ENCODE results near the gene FMNL1. TPM values are rescaled to one million over a fixed set of nuclear protein-coding genes. Genes with fewer than 3 reads are reported as not detected.
A peak's percentile ranks its signal among the peaks of the same experiment; 100 is the strongest.

FMNL1 gene
- total and polyA plus RNA-seq, 9 donors: 1.2 to 7.6 (median 5.4) TPM

DNA sequence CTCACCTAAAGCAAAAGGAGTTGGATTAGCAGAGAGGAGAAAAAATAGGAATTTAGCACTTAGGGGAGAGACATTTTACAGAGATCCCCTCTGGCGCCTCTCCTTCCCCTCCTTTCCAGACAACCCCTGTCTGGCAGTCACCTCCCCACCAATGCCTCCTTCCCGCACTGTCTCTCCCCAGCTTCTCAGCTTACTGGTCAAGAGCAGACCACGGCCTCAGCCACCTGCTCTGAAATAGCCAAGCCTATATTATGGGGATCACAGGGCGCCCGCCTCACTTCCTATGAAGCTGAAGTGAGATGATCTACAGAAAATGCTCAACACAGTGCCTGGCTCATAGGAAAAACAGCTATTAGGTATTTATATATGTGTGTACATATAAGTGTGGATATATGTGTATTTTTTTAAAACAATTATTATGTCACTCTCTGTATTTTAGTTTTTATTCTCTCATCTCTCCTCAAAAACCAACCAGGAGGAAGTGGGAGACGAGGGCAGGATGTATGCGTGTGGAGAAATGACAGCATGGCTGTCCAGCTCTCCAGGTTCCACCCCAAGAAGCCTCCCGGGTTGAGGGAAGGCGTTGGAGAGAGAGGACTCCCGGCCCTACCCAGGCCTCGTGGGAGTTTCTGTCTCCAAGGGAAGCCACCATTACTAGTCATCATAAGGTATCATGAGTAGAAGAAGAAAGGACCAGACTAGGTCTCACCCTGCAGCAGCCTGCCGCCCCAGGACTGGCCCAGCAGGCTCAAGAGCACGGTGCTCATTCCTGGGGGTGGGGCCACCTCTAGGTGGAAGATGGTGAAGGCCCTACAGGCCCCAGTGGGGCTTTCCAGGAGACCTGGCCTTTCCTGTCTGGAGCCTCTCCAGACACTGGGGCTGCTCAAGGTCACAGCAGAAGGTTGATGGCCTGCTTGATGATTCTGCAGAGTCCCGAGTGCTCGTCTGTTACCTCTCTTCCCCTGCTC, 67.9 kb downstream of the FMNL1 start:
- Histone ChIP-seq H3K27ac (ENCODE audit: low read length) (peak overlapping the region; percentile 89), H3K27me3 (ENCODE audit: control insufficient read depth, insufficient read depth, low read length) (no peaks in the 10 kb centered on the region), H3K4me3 (ENCODE audit: low read length) (no peak overlapping the region), H3K4me1 (ENCODE audit: control insufficient read depth, insufficient read depth, low read length) (peaks cover 85% of the 10 kb centered on the region), H3K9me3 (replicated peaks; ENCODE audit: control insufficient read depth, low read depth, low read length) (no peaks in the 10 kb centered on the region), H3K36me3 (ENCODE audit: control insufficient read depth, insufficient read depth, low read length) (peaks cover 50% of the 10 kb centered on the region)
- peak; percentile 40 for DNase-seq
- WGBS (ENCODE audit: insufficient coverage): 70% methylated on average over 9 of the region's 15 CpGs

DNA sequence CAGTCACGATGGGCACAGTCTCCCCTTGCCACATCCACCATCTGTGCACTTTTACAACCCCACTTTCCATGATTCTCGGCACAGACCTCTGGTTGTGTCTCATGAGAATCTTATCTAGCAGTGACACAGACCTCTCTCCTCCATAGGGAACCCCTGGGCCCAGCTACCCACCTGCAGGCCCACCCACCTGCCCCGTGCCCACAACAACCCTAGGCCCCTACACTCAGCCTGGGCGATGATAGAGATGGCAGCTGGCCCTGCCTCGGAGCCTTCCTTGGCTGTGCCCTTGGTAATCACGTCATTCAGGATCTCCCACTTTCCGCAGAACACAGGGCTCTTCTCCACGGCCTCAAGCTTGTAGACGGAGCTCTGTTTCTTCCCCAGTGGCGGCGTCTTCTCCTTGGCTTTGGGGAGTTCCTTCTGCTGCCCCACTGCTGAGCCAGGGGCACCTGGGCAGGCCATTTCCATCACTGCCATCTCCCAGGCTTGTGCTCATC, 68.6 kb downstream of the FMNL1 start:
- Histone ChIP-seq H3K36me3 (ENCODE audit: control insufficient read depth, insufficient read depth, low read length) (peaks cover 43% of the 10 kb centered on the region), H3K27ac (ENCODE audit: low read length) (no peak overlapping the region)

DNA sequence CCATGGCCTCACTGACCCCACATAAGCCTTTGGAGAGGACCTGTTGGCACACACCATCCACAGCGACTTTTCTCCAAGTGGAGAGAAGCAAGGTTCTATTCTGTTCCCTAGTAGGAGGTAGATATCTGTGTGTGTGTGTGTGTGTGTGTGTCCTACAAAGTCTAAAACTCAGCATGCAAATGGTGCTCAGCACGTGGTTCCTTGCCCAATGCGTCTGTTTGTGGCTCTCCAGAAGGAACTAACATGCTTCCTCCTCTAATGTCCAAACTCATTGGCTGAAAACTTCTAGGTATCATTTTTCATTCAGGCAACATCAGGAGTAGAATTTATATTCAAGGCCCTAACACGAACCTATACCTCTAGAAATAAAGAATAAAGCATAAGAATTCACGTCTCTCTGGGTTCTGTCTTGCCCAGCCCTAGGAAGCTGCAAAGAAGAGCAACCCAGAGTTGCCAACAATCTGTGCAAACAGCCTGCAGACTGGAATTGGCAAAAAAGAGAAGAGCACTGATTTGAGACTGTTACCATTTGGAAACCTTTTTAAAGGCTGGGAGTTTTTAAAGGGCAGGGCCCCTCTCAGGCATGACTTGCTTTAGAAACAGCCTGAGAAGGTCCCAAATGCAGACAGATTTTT, 69.6 kb downstream of the FMNL1 start:
- Histone ChIP-seq H3K4me3 (ENCODE audit: low read length) (no peak overlapping the region), H3K27ac (ENCODE audit: low read length) (no peak overlapping the region), H3K9me3 (replicated peaks; ENCODE audit: control insufficient read depth, low read depth, low read length) (no peaks in the 10 kb centered on the region), H3K27me3 (ENCODE audit: control insufficient read depth, insufficient read depth, low read length) (no peaks in the 10 kb centered on the region), H3K36me3 (ENCODE audit: control insufficient read depth, insufficient read depth, low read length) (peaks cover 34% of the 10 kb centered on the region), H3K4me1 (ENCODE audit: control insufficient read depth, insufficient read depth, low read length) (peaks cover 93% of the 10 kb centered on the region)
- 0% methylated on average over 2 of the region's 5 CpGs for WGBS (ENCODE audit: insufficient coverage)
- peak; percentile 71 for DNase-seq

More for the DNA sequence above, 68.6 kb downstream of the FMNL1 start:
- Histone ChIP-seq H3K27me3 (ENCODE audit: control insufficient read depth, insufficient read depth, low read length) (no peaks in the 10 kb centered on the region), H3K4me1 (ENCODE audit: control insufficient read depth, insufficient read depth, low read length) (peaks cover 85% of the 10 kb centered on the region), H3K4me3 (ENCODE audit: low read length) (no peak overlapping the region), H3K9me3 (replicated peaks; ENCODE audit: control insufficient read depth, low read depth, low read length) (no peaks in the 10 kb centered on the region)
- WGBS (ENCODE audit: insufficient coverage): 91% methylated on average over 11 of the region's 11 CpGs
- no peak for DNase-seq

DNA sequence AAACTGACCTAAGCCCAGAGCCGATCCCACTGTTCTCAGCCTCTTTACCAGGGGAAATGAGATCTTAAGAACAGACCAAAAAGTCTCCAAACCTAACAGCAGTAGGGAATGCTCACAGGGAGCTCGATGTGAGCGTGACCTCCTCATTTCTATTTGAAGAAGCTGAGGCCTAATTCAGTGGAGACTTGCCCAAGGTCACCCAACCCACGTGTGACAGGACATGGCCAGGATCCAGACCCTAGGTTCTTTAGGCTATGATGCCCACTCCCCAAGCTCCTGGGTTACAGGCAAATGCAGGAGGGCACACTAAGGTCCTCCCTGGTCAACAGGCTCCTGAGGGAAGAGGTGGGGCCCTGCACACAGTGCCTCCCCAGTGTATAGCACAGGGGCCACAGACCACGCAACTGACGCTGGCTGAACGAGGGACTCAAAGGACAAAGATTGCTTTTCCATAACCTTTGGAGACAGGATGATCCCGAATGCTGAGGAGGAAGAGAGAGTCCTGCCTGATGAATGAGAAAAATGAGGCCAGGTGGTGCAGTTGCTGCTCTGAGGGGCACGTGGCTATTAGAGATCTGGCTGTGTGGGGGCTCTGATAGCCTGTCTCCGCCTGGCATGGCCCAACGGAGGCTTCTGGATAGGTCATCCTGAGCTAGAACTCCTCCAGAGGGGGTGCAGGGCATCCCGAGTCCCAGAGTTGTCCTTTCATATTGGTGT, 71.2 kb downstream of the FMNL1 start:
- peak overlapping the region; percentile 81 for H3K27ac ChIP-seq (ENCODE audit: low read length)
- WGBS (ENCODE audit: insufficient coverage): 61% methylated on average over 7 of the region's 12 CpGs
- no peaks in the 10 kb centered on the region for H3K27me3 ChIP-seq (ENCODE audit: control insufficient read depth, insufficient read depth, low read length)
- H3K9me3 ChIP-seq (replicated peaks; ENCODE audit: control insufficient read depth, low read depth, low read length): no peaks in the 10 kb centered on the region
- DNase-seq: no peak
- no peak overlapping the region for H3K4me3 ChIP-seq (ENCODE audit: low read length)
- peaks cover 90% of the 10 kb centered on the region for H3K4me1 ChIP-seq (ENCODE audit: control insufficient read depth, insufficient read depth, low read length)
- peaks cover 23% of the 10 kb centered on the region for H3K36me3 ChIP-seq (ENCODE audit: control insufficient read depth, insufficient read depth, low read length)

DNA sequence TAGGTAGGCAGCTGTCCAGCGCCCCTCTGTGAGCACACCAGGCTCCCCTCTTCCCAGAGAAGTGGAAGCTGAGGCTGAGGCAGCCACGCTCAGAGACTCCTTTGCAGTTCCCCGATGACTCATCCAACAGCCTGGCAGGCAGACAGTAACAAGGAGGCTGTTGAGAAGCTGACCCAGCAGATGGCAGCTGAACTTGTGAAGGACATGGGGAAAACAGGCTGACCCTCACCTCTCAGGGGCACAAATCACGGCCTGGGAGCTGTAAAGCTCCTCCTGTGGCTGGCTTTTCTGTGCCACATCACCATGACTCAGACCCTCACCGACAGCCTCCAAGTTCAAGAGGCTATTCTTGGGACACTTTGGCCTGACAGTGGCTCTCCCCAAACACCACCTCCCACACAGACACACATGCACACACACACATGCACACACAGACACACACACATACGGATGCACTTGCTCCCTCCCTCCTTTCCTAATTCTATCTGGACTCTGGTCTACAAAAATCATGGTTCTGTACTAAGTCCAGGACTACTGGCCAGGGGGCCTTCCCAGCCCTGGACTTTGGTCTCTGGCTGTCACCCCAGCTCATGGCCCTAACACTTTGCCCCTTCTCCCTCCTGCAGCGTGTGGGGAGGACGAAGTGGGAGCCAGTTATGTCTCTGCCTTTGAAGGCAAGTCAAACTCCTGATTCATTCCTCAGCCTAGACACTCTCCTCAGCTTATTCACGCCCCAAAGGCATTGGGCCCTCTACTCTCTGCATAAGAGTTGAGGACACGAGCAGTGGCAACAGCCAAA, 71.9 kb downstream of the FMNL1 start:
- DNase-seq: peak; percentile 85
- WGBS (ENCODE audit: insufficient coverage): 62% methylated on average over 2 of the region's 10 CpGs
- peaks cover 86% of the 10 kb centered on the region for H3K4me1 ChIP-seq (ENCODE audit: control insufficient read depth, insufficient read depth, low read length)
- peaks cover 23% of the 10 kb centered on the region for H3K36me3 ChIP-seq (ENCODE audit: control insufficient read depth, insufficient read depth, low read length)
- no peaks in the 10 kb centered on the region for H3K27me3 ChIP-seq (ENCODE audit: control insufficient read depth, insufficient read depth, low read length)
- no peak overlapping the region for H3K4me3 ChIP-seq (ENCODE audit: low read length)
- no peaks in the 10 kb centered on the region for H3K9me3 ChIP-seq (replicated peaks; ENCODE audit: control insufficient read depth, low read depth, low read length)
- H3K27ac ChIP-seq (ENCODE audit: low read length): peak overlapping the region; percentile 81

DNA sequence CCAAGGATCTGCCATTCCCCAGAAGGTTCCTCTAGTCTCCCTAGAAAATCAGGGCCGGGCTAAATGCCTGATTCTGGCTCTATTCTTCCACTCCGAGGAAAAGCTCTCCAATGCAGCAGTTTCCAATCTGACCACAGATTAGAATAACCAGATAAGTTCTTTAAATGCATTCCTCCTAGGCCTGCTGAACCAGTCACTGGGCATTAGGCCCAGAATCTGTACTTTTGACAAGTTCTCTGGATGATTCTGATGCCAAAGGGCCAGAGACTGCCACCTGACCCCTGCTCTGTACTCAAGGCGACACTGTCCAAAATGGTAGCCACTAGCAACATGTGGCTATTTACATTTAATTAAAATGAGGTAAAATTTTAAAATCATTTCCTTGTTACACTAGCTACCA, 72.8 kb downstream of the FMNL1 start:
- peak overlapping the region; percentile 81 for H3K27ac ChIP-seq (ENCODE audit: low read length)
- no peaks in the 10 kb centered on the region for H3K9me3 ChIP-seq (replicated peaks; ENCODE audit: control insufficient read depth, low read depth, low read length)
- H3K4me1 ChIP-seq (ENCODE audit: control insufficient read depth, insufficient read depth, low read length): peaks cover 86% of the 10 kb centered on the region
- no peak overlapping the region for H3K4me3 ChIP-seq (ENCODE audit: low read length)
- DNase-seq: peak; percentile 43
- H3K36me3 ChIP-seq (ENCODE audit: control insufficient read depth, insufficient read depth, low read length): peaks cover 18% of the 10 kb centered on the region
- WGBS (ENCODE audit: insufficient coverage): 61% methylated on average over 2 of the region's 3 CpGs
- H3K27me3 ChIP-seq (ENCODE audit: control insufficient read depth, insufficient read depth, low read length): no peaks in the 10 kb centered on the region

DNA sequence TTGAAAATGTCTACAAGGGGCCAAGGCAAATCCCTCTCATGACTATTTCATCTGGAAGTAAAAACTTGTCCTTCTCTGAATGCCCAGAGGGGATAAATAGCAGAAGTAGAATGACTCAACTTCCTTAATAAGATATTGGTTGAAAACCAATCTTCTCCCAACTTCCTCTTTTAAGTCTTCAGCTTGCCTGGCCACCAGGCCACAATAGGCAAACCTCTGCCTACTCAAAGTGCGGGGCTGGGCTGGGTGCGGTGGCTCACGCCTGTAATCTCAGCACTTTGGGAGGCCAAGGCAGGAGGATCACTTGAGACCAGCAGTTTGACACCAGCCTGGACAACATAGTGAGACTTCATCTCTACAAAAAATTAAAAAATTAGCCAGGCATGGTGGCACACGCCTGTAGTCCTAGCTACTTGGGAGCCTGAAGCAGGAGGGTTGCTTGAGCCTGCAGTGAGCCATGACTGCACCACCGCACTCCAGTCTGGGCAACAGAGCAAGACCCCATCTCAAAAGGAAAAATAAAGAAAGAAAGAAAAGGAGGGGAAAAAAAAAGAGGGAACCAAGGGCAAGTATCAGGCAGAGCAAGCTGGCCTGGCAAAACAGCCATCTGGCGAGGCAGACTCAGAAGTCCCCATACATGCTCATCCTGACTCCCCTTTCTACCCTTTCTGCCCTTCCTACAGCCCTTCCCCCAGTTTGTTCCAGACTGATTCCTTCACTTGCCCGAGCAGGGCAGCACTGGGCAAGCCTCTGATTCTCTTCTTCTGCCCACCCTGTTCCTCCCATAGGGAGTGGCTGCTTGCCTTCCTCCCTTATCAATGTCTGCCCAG, 74.5 kb downstream of the FMNL1 start:
- Histone ChIP-seq H3K4me3 (ENCODE audit: low read length) (no peak overlapping the region), H3K4me1 (ENCODE audit: control insufficient read depth, insufficient read depth, low read length) (peaks cover 79% of the 10 kb centered on the region), H3K36me3 (ENCODE audit: control insufficient read depth, insufficient read depth, low read length) (peaks cover 7% of the 10 kb centered on the region), H3K9me3 (replicated peaks; ENCODE audit: control insufficient read depth, low read depth, low read length) (no peaks in the 10 kb centered on the region), H3K27ac (ENCODE audit: low read length) (no peak overlapping the region), H3K27me3 (ENCODE audit: control insufficient read depth, insufficient read depth, low read length) (no peaks in the 10 kb centered on the region)
- 89% methylated on average over 7 of the region's 7 CpGs for WGBS (ENCODE audit: insufficient coverage)
- peak; percentile 63 for DNase-seq

DNA sequence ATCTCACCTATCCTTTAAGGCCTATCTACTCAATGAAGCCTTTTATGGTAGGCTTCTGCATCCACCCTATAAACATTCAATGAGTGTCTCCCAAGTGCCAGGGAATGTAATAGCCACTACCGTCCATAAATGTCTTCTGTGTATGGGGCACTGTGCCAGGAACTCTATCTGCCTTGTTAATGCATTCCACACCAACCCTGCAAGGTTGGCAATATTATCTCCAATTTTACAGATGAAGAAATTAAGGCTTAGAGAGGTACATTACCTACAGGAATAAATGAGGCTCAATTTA, 75.1 kb downstream of the FMNL1 start:
- H3K27me3 ChIP-seq (ENCODE audit: control insufficient read depth, insufficient read depth, low read length): no peaks in the 10 kb centered on the region
- peaks cover 73% of the 10 kb centered on the region for H3K4me1 ChIP-seq (ENCODE audit: control insufficient read depth, insufficient read depth, low read length)
- H3K36me3 ChIP-seq (ENCODE audit: control insufficient read depth, insufficient read depth, low read length): peaks cover 7% of the 10 kb centered on the region
- H3K9me3 ChIP-seq (replicated peaks; ENCODE audit: control insufficient read depth, low read depth, low read length): no peaks in the 10 kb centered on the region
- no peak overlapping the region for H3K4me3 ChIP-seq (ENCODE audit: low read length)
- no CpG with 5 or more reads among the region's 1 CpG for WGBS (ENCODE audit: insufficient coverage)
- H3K27ac ChIP-seq (ENCODE audit: low read length): no peak overlapping the region
- no peak for DNase-seq
